Activated CD4-positive, alpha-beta T cell treated with anti-CD3 and anti-CD28 coated beads, Interleukin-2, amount 50 U/mL, for 1 hour (primary cell): ENCODE data around the gene OR4D10.
"Not testable (repeated sequence)": the region's sequence is repeated elsewhere in the genome, so short reads cannot be mapped to it uniquely, and the experiment has no call there.

Experiments used
- DNase-seq: peaks from one replicate; pipeline ENCODE4 v3.0.0-alpha.2; 2020

OR4D10 gene

GRCh38 chr11:59473015-59473414 is at the start of gene OR4D10:
Gene OR4D10 (plus strand): TSS chr11:59473315. CDS start chr11:59477430, 4,115 bp downstream.
- no peak for DNase-seq

GRCh38 chr11:59423835-59424234 is 49.3 kb upstream of the OR4D10 start:
- DNase-seq = no peak

- DNase-seq = no peak
Observed at GRCh38 chr11:59425131-59425530, 48.0 kb upstream of the OR4D10 start.

GRCh38 chr11:59426361-59427067 is 46.6 kb upstream of the OR4D10 start, which contains the start of gene OR5A2:
Gene OR5A2 (minus strand): TSS chr11:59426413. CDS start chr11:59422953, 3,460 bp downstream.
- no peak for DNase-seq

- no peak for DNase-seq
Observed at GRCh38 chr11:59427068-59427382, 46.1 kb upstream of the OR4D10 start.

GRCh38 chr11:59429924-59430516 is 43.1 kb upstream of the OR4D10 start:
- DNase-seq = no peak

- DNase-seq = no peak
Observed at GRCh38 chr11:59436169-59436568, 36.9 kb upstream of the OR4D10 start, which contains the start of gene OR5A1. Gene OR5A1 (plus strand): TSS chr11:59436469. CDS start chr11:59443169, 6,700 bp downstream.

GRCh38 chr11:59437770-59438169 is 35.3 kb upstream of the OR4D10 start:
- DNase-seq = no peak

GRCh38 chr11:59445624-59446023 is 27.5 kb upstream of the OR4D10 start:
- DNase-seq = not testable (repeated sequence)

- no peak for DNase-seq
Observed at GRCh38 chr11:59448484-59448883, 24.6 kb upstream of the OR4D10 start.

GRCh38 chr11:59456661-59457060 is 16.5 kb upstream of the OR4D10 start, which contains the start of gene OR4D6:
Gene OR4D6 (plus strand): TSS chr11:59456961. CDS start chr11:59456961, 0 bp downstream.
- DNase-seq = no peak

- no peak for DNase-seq
Observed at GRCh38 chr11:59459916-59460315, 13.2 kb upstream of the OR4D10 start.

- DNase-seq = no peak
Observed at GRCh38 chr11:59463190-59463641, 9.9 kb upstream of the OR4D10 start.

- no peak for DNase-seq
Observed at GRCh38 chr11:59475176-59475575, 2.1 kb downstream of the OR4D10 start.

- DNase-seq = no peak
Observed at GRCh38 chr11:59479906-59480305, 6.8 kb downstream of the OR4D10 start.

- DNase-seq = no peak
Observed at GRCh38 chr11:59480359-59480758, 7.2 kb downstream of the OR4D10 start.

- no peak for DNase-seq
Observed at GRCh38 chr11:59501931-59502330, 28.8 kb downstream of the OR4D10 start.

GRCh38 chr11:59503276-59503675 is 30.2 kb downstream of the OR4D10 start, which contains the start of gene OR4D11:
Gene OR4D11 (plus strand): TSS chr11:59503576. CDS start chr11:59503576, 0 bp downstream.
- no peak for DNase-seq

- DNase-seq = no peak
Observed at GRCh38 chr11:59510941-59511589, 38.0 kb downstream of the OR4D10 start, which contains the start of gene OR4D9. Gene OR4D9 (plus strand): TSS chr11:59511539. CDS start chr11:59514913, 3,374 bp downstream.

GRCh38 chr11:59511675-59512074 is 38.6 kb downstream of the OR4D10 start:
- no peak for DNase-seq

- not testable (repeated sequence) for DNase-seq
Observed at GRCh38 chr11:59520139-59520538, 47.0 kb downstream of the OR4D10 start.

GRCh38 chr11:59520741-59521140 is 47.6 kb downstream of the OR4D10 start:
- no peak for DNase-seq

GRCh38 chr11:59523541-59523940 is 50.4 kb downstream of the OR4D10 start:
- no peak for DNase-seq

- DNase-seq = no peak
Observed at GRCh38 chr11:59528711-59529110, 55.6 kb downstream of the OR4D10 start.
